GM10266 (cell line): ENCODE measurements around the gene UQCRHL.

Source experiments
- DNase-seq: peaks from one replicate; pipeline ENCODE4 v3.0.0; 2012; ENCODE audit errors: extremely low spot score
- CTCF ChIP-seq: IDR thresholded peaks from 2 replicates; pipeline ENCODE4 v1.5.1; 2012; ENCODE audit warnings: mild to moderate bottlenecking, low read depth; ENCODE audit not compliant: control insufficient read depth, insufficient read depth; ENCODE audit errors: missing control alignments

Gene UQCRHL

GRCh38 chr1:15765495-15766194 lies 41.8 kb downstream of the UQCRHL start:
- DNase-seq: no peak
- TF ChIP-seq CTCF: no peak

- no peak for TF ChIP-seq CTCF
- no peak for DNase-seq
Observed at GRCh38 chr1:15764890-15765289, 42.6 kb downstream of the UQCRHL start.

GRCh38 chr1:15764269-15764764 lies 43.1 kb downstream of the UQCRHL start:
- TF ChIP-seq CTCF: no peak
- no peak for DNase-seq

GRCh38 chr1:15762546-15762945 lies 44.9 kb downstream of the UQCRHL start:
- TF ChIP-seq CTCF: no peak
- DNase-seq: no peak

GRCh38 chr1:15761366-15762128 lies 45.9 kb downstream of the UQCRHL start:
- no peak for TF ChIP-seq CTCF
- DNase-seq: no peak

GRCh38 chr1:15760520-15761211 lies 46.8 kb downstream of the UQCRHL start:
- no peak for TF ChIP-seq CTCF
- DNase-seq: no peak
